H9 (cell line): ENCODE data around the gene AFDN. TPM values are rescaled to one million over a fixed set of nuclear protein-coding genes. Genes with fewer than 3 reads are reported as not detected.

Source experiments
- DNase-seq: peaks from one replicate; pipeline ENCODE4 v3.0.0-alpha.2; 2017
- H2AFZ ChIP-seq: one replicate; pipeline ENCODE4 v1.6.1; 2013; ENCODE audit warnings: mild to moderate bottlenecking, low read length, control low read depth, moderate library complexity
- H2AK5ac ChIP-seq: 2 replicates; pipeline ENCODE4 v1.6.1; 2013; ENCODE audit warnings: low read length, control low read depth, mixed read lengths; ENCODE audit not compliant: insufficient read length
- H2BK120ac ChIP-seq: one replicate; pipeline ENCODE4 v1.6.1; 2013; ENCODE audit warnings: low read depth, mild to moderate bottlenecking, low read length, control low read depth, inconsistent platforms; ENCODE audit not compliant: poor library complexity, severe bottlenecking
- H2BK12ac ChIP-seq: 2 replicates; pipeline ENCODE4 v1.6.1; 2013; ENCODE audit warnings: low read length, control low read depth, mixed read lengths, low read depth; ENCODE audit not compliant: insufficient read length
- H2BK15ac ChIP-seq: 2 replicates; pipeline ENCODE4 v1.6.1; 2013; ENCODE audit warnings: low read depth, low read length, control low read depth
- H2BK20ac ChIP-seq: one replicate; pipeline ENCODE4 v1.6.1; 2013; ENCODE audit warnings: low read depth, mild to moderate bottlenecking, low read length, control low read depth, inconsistent platforms; ENCODE audit not compliant: poor library complexity, severe bottlenecking
- H2BK5ac ChIP-seq: 2 replicates; pipeline ENCODE4 v1.6.1; 2013; ENCODE audit warnings: low read length, control low read depth, mixed read lengths; ENCODE audit not compliant: insufficient read length
- H3K14ac ChIP-seq: 2 replicates; pipeline ENCODE4 v1.6.1; 2013; ENCODE audit warnings: low read length, control low read depth; ENCODE audit not compliant: insufficient read depth
- H3K18ac ChIP-seq: 2 replicates; pipeline ENCODE4 v1.6.1; 2013; ENCODE audit warnings: low read depth, mild to moderate bottlenecking, mixed read lengths, low read length, control low read depth; ENCODE audit not compliant: insufficient read length
- H3K23ac ChIP-seq: 2 replicates; pipeline ENCODE4 v1.6.1; 2013; ENCODE audit warnings: low read length, control low read depth, mixed read lengths, low read depth; ENCODE audit not compliant: insufficient read length
- H3K23me2 ChIP-seq: 2 replicates; pipeline ENCODE4 v1.6.1; 2013; ENCODE audit warnings: low read depth, mild to moderate bottlenecking, mixed read lengths, low read length, control low read depth; ENCODE audit not compliant: insufficient read length, poor library complexity, severe bottlenecking
- H3K27ac ChIP-seq: 2 replicates; pipeline ENCODE4 v1.5.1; 2013; ENCODE audit warnings: low read length, control low read depth, mixed read lengths, low read depth; ENCODE audit not compliant: insufficient read length
- H3K27me3 ChIP-seq: 2 replicates; pipeline ENCODE4 v1.6.1; 2013; ENCODE audit warnings: low read length, control low read depth, inconsistent platforms; ENCODE audit not compliant: insufficient read depth
- H3K4ac ChIP-seq: 2 replicates; pipeline ENCODE4 v1.6.1; 2013; ENCODE audit warnings: low read depth, mild to moderate bottlenecking, control low read depth, inconsistent platforms, low read length, moderate library complexity
- H3K4me1 ChIP-seq: 2 replicates; pipeline ENCODE4 v1.6.1; 2013; ENCODE audit warnings: low read length, control low read depth, inconsistent platforms; ENCODE audit not compliant: insufficient read depth
- H3K4me2 ChIP-seq: 2 replicates; pipeline ENCODE4 v1.6.1; 2013; ENCODE audit warnings: low read length, control low read depth, mixed read lengths; ENCODE audit not compliant: insufficient read length, insufficient read depth
- H3K56ac ChIP-seq: 2 replicates; pipeline ENCODE4 v1.6.1; 2013; ENCODE audit warnings: low read depth, mild to moderate bottlenecking, mixed read lengths, low read length, control low read depth; ENCODE audit not compliant: insufficient read length
- H3K79me1 ChIP-seq: 2 replicates; pipeline ENCODE4 v1.6.1; 2013; ENCODE audit warnings: low read depth, mild to moderate bottlenecking, moderate library complexity, low read length, control low read depth, inconsistent platforms; ENCODE audit not compliant: insufficient read depth, poor library complexity, severe bottlenecking
- H3K79me2 ChIP-seq: 2 replicates; pipeline ENCODE4 v1.6.1; 2013; ENCODE audit warnings: low read length, control low read depth, inconsistent platforms; ENCODE audit not compliant: insufficient read depth
- H3K9ac ChIP-seq: 2 replicates; pipeline ENCODE4 v1.6.1; 2013; ENCODE audit warnings: low read length, control low read depth, mixed read lengths; ENCODE audit not compliant: insufficient read length; ENCODE audit errors: extremely low read depth
- H3K9me3 ChIP-seq: one replicate; pipeline ENCODE4 v1.6.1; 2013; ENCODE audit warnings: low read depth, low read length, inconsistent platforms; ENCODE audit not compliant: control insufficient read depth
- H3T11ph ChIP-seq: one replicate; pipeline ENCODE4 v1.6.1; 2013; ENCODE audit warnings: mild to moderate bottlenecking, low read length, control low read depth, inconsistent platforms
- H4K20me1 ChIP-seq: one replicate; pipeline ENCODE4 v1.6.1; 2013; ENCODE audit not compliant: control insufficient read depth, insufficient read length, insufficient read depth
- H4K5ac ChIP-seq: 2 replicates; pipeline ENCODE4 v1.6.1; 2013; ENCODE audit warnings: low read depth, mild to moderate bottlenecking, mixed read lengths, low read length, control low read depth; ENCODE audit not compliant: insufficient read length
- H4K8ac ChIP-seq: replicated peaks from 2 replicates; pipeline ENCODE4 v1.6.1; 2013; ENCODE audit warnings: low read length, control low read depth, mixed read lengths, low read depth; ENCODE audit not compliant: insufficient read length
- H4K91ac ChIP-seq: 2 replicates; pipeline ENCODE4 v1.6.1; 2013; ENCODE audit warnings: low read depth, mild to moderate bottlenecking, moderate library complexity, mixed read lengths, low read length, control low read depth; ENCODE audit not compliant: insufficient read length
- H3K27ac Mint-ChIP-seq, 3 experiments: 2 replicates in 2 of 3; 3 replicates in 1 of 3; pipeline ENCODE4 v1.8.0; 2020 to 2021; ENCODE audit warnings: mixed read lengths in 3 of 3, mild to moderate bottlenecking in 1 of 3, moderate library complexity in 1 of 3
- H3K27me3 Mint-ChIP-seq: 2 replicates; pipeline ENCODE4 v1.8.0; 2021; ENCODE audit warnings: low read depth, mild to moderate bottlenecking, moderate library complexity, mixed read lengths
- H3K36me3 Mint-ChIP-seq, 3 experiments: 2 replicates in 2 of 3; 3 replicates in 1 of 3; pipeline ENCODE4 v1.8.0; 2020 to 2021; ENCODE audit warnings: low read depth in 3 of 3, mixed read lengths in 3 of 3; ENCODE audit not compliant: insufficient read depth in 1 of 3
- H3K4me1 Mint-ChIP-seq, 2 experiments: 2 replicates each; pipeline ENCODE4 v1.8.0; 2020; ENCODE audit warnings: mixed read lengths in 2 of 2
- H3K4me3 Mint-ChIP-seq, 2 experiments: 2 replicates in 1 of 2; 3 replicates in 1 of 2; pipeline ENCODE4 v1.8.0; 2020 to 2021; ENCODE audit warnings: mild to moderate bottlenecking in 2 of 2, mixed read lengths in 2 of 2, moderate library complexity in 1 of 2
- H3K9me3 Mint-ChIP-seq, 2 experiments: 2 replicates in 1 of 2; 3 replicates in 1 of 2; pipeline ENCODE4 v1.8.0; 2020; ENCODE audit warnings: mild to moderate bottlenecking in 2 of 2, mixed read lengths in 2 of 2, moderate library complexity in 1 of 2
- CTCF ChIP-seq: fragments of 200-600 bp; sonication (generic); conservative IDR thresholded peaks from 3 replicates; pipeline ENCODE4 v1.8.0; 2021; ENCODE audit warnings: antibody characterized with exemption, mild to moderate bottlenecking
- WGBS: extraction: QIAGEN DNeasy Blood & Tissue Kit; methylation state at CpG from one replicate; pipeline ENCODE4 v1.1.7; 2013; ENCODE audit warnings: missing lambda C conversion rate, low lambda C conversion rate, mixed read lengths; ENCODE audit not compliant: insufficient read length; ENCODE audit errors: extremely low coverage; 5-methylcytosine and 5-hydroxymethylcytosine counted together
- total RNA-seq: library from RNA; stranded (reverse); gene quantifications from 2 replicates; pipeline ENCODE4 v1.2.1, GENCODE V29; 2021

AFDN gene
- total RNA-seq, 1 experiment from 2014 or later, result 157 TPM

- Histone ChIP-seq H3K23ac (no peak overlapping the region), H2BK12ac (no peak overlapping the region), H3K4ac (no peak overlapping the region), H4K91ac (no peak overlapping the region), H2BK5ac (no peak overlapping the region), H4K20me1 (no peaks in the 10 kb centered on the region), H2AFZ (no peak overlapping the region), H3K4me1 (no peaks in the 10 kb centered on the region), H2BK20ac (no peak overlapping the region), H3K79me2 (no peaks in the 10 kb centered on the region), H3K9me3 (no peaks in the 10 kb centered on the region), H4K5ac (no peak overlapping the region), H2AK5ac (no peak overlapping the region), H3K14ac (no peak overlapping the region), H2BK15ac (no peak overlapping the region), H3K18ac (no peak overlapping the region), H3K79me1 (no peaks in the 10 kb centered on the region), H2BK120ac (no peak overlapping the region), H3K56ac (no peak overlapping the region), H3K27me3 (no peaks in the 10 kb centered on the region), H3K23me2 (no peaks in the 10 kb centered on the region), H3K9ac (no peak overlapping the region), H3K27ac (no peak overlapping the region), H3T11ph (no peak overlapping the region), H4K8ac (no peak overlapping the region), H3K4me2 (no peak overlapping the region)
- DNase-seq, result no peak
- no peak for TF ChIP-seq CTCF
- no peak overlapping the region for H3K4me3 Mint-ChIP-seq
- peaks cover 1 to 17% of the 10 kb centered on the region in 2 experiments for H3K4me1 Mint-ChIP-seq
- H3K27ac Mint-ChIP-seq, result no peak overlapping the region
- H3K27me3 Mint-ChIP-seq, result peaks cover 1% of the 10 kb centered on the region; the same call in 1 of the 2 replicates
- no peaks in the 10 kb centered on the region for H3K36me3 Mint-ChIP-seq
- H3K9me3 Mint-ChIP-seq, result no peaks in the 10 kb centered on the region; a peak in 1 of 5 replicates
- WGBS, result no CpG with 5 or more reads among the region's 9 CpGs
Measured at GRCh38 chr6:167793421-167793820, 33.3 kb upstream of the AFDN start.
